NCI-H2081 treated with DMSO at 0.1 percent for 48 hours (cell line): ENCODE measurements around the gene MYL5.
"Not testable (repeated sequence)": the region's sequence is repeated elsewhere in the genome, so short reads cannot be mapped to it uniquely, and the experiment has no call there.

Source experiments
- DNase-seq: peaks from one replicate; lab custom pipeline; 2025; lab: John Stamatoyannopoulos, UW

Gene MYL5

DNA sequence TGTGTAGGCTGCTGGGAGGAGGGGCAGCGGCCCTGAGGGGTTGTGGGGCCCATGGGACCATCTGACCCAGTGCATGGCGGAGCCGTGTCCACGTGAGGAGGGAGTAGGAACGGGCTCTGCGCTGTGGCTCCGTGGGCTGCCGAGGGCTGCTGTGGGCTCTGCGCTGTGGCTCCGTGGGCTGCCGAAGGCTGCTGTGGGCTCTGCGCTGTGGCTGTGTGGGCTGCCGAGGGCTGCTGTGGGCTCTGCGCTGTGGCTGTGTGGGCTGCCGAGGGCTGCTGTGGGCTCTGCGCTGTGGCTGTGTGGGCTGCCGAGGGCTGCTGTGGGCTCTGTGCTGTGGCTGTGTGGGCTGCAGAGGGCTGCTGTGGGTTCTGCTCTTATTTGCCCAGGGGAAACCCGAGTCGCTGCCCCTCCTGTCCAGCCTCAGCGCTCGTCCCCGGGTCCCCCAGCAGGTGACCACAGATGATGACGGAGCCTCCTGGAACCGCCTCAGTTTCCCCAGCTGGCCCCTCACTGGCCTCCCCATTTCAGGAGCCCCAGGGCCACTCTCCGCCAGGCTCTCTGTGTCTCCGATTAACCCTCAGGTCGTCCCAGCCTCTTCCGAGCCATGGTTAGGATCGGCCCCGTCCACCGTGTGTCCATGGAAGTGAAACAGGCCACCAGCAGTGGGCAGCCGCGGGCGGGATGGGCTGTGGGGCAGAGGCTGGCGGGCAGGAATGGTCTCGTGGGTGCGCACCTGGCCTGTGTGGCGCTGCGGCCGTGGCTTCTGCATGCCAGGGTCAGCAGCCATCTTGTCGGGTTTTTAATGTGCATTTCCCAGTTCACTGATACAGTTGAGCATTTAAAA lies 51.3 kb downstream of the MYL5 start:
- DNase-seq = no peak

GRCh38 chr4:726235-726787 lies 52.0 kb downstream of the MYL5 start:
- no peak for DNase-seq

DNA sequence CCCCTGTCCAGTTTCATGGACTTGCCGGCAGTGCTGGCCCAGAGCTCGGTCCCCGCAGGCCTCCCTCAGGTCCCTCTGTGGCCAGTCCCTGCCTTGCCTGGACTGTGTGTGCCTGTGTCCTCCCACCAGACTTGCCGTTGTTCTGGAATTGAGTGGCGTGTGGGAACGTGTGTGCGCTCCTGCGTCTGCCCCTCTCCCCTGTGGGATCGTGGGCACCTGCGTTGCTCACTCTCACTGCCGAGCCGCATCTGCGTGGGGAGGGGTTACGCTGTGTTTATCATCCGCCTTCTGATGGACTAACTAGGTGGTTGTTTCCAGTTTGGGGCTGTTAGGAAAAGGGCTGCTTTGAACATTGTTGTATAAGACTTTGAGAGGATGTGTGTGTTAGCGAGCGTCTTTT lies 52.5 kb downstream of the MYL5 start:
- DNase-seq = no peak

- no peak for DNase-seq
Measured at GRCh38 chr4:727576-727975, 53.2 kb downstream of the MYL5 start.

GRCh38 chr4:729336-730315 lies 55.3 kb downstream of the MYL5 start:
- DNase-seq = no peak

GRCh38 chr4:730511-730910 lies 56.2 kb downstream of the MYL5 start:
- no peak for DNase-seq

- not testable (repeated sequence) for DNase-seq
Measured at GRCh38 chr4:730946-731904, 56.9 kb downstream of the MYL5 start.
